AG04450 (cell line): ENCODE results near the gene MEIKIN. TPM values are rescaled to one million over a fixed set of nuclear protein-coding genes. Genes with fewer than 3 reads are reported as not detected.

ENCODE experiments used
- CTCF ChIA-PET: fragments of 300-600, 350-600 bp; formaldehyde crosslinking; extraction: SDS; loops from one replicate; lab custom pipeline; 2022; ENCODE audit warnings: antibody characterized with exemption, inconsistent platforms; lab: Charles Lee
- POLR2A ChIA-PET: fragments of 350-600 bp; formaldehyde crosslinking; extraction: SDS; loops from one replicate; lab custom pipeline; 2021; ENCODE audit warnings: antibody characterized with exemption, inconsistent platforms; lab: Yijun Ruan, JAX
- DNase-seq: peaks from one replicate; pipeline ENCODE4 v3.0.0-alpha.2; 2011; ENCODE audit warnings: low read depth, low spot score
- H3K27ac ChIP-seq: one replicate; pipeline ENCODE4 v1.5.1; 2012; ENCODE audit warnings: low read depth, low read length, control low read depth
- H3K27me3 ChIP-seq: one replicate; pipeline ENCODE4 v1.6.0; 2012; ENCODE audit warnings: low read length; ENCODE audit not compliant: control insufficient read depth, insufficient read depth
- H3K4me3 ChIP-seq: 2 replicates; pipeline ENCODE4 v1.5.1; 2011; ENCODE audit warnings: mild to moderate bottlenecking, low read depth, low read length, control low read depth
- H3K9me3 ChIP-seq: 2 replicates; pipeline ENCODE4 v1.5.1; 2012; ENCODE audit warnings: low read length; ENCODE audit not compliant: control insufficient read depth, insufficient read depth
- polyA plus RNA-seq: library from polyadenylated mRNA; depleted of rRNA; stranded (reverse); fragments of >200 nt; gene quantifications from 2 replicates; pipeline ENCODE4 v1.2.3, GENCODE V29; 2011
- TF ChIP-seq, protein P1 (sequence below): IDR thresholded peaks from 2 replicates; pipeline ENCODE4 v1.5.1; 2011; ENCODE audit warnings: low read depth, low read length, control low read depth, inconsistent platforms

MEIKIN gene
- polyA plus RNA-seq, 1 experiment = not detected

- TF ChIP-seq, protein P1, sequence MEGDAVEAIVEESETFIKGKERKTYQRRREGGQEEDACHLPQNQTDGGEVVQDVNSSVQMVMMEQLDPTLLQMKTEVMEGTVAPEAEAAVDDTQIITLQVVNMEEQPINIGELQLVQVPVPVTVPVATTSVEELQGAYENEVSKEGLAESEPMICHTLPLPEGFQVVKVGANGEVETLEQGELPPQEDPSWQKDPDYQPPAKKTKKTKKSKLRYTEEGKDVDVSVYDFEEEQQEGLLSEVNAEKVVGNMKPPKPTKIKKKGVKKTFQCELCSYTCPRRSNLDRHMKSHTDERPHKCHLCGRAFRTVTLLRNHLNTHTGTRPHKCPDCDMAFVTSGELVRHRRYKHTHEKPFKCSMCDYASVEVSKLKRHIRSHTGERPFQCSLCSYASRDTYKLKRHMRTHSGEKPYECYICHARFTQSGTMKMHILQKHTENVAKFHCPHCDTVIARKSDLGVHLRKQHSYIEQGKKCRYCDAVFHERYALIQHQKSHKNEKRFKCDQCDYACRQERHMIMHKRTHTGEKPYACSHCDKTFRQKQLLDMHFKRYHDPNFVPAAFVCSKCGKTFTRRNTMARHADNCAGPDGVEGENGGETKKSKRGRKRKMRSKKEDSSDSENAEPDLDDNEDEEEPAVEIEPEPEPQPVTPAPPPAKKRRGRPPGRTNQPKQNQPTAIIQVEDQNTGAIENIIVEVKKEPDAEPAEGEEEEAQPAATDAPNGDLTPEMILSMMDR = no peak
- CTCF ChIA-PET = interaction anchor here (0.6 kb wide), 2 partner anchors 57 to 185 kb away, joined by 3 read pairs; no protein-coding TSS in a partner anchor
- Histone ChIP-seq H3K27me3 (no peaks in the 10 kb centered on the region), H3K27ac (no peak overlapping the region), H3K9me3 (no peaks in the 10 kb centered on the region), H3K4me3 (no peak overlapping the region)
- POLR2A ChIA-PET = interaction anchor here (0.7 to 1.0 kb wide), 2 partner anchors 22 to 179 kb away, joined by 3 to 7 read pairs; partner anchors contain the start of gene FNIP1
- no peak for DNase-seq
Observed at GRCh38 chr5:131774652-131775367, 170.7 kb downstream of the MEIKIN start.

DNA sequence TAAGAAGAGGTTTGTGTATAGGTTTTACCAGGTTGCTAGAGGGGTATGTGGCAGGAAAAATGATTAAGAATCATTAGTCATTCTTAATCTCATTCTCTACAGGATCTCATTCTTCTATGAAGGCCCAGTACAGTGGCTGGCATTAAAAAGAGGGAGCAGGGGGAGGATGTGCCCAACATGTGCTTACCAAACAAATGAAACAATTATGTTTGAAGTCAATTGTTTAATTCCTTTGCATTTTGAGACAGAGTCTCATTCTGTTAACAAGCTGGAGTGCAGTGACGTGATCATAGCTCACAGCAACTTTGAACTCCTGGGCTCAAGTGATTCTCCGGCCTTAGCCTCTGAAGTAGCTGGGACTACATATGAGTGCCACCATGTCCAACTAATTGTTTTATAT is 171.7 kb downstream of the MEIKIN start:
- CTCF ChIA-PET = no interaction called here
- TF ChIP-seq, protein P1 = no peak
- Histone ChIP-seq H3K27me3 (no peaks in the 10 kb centered on the region), H3K27ac (no peak overlapping the region), H3K9me3 (no peaks in the 10 kb centered on the region), H3K4me3 (no peak overlapping the region)
- no peak for DNase-seq
- POLR2A ChIA-PET = interaction anchor here (1.0 kb wide), 1 partner anchor 23 kb away, joined by 3 read pairs; the partner anchor contains the start of gene FNIP1

DNA sequence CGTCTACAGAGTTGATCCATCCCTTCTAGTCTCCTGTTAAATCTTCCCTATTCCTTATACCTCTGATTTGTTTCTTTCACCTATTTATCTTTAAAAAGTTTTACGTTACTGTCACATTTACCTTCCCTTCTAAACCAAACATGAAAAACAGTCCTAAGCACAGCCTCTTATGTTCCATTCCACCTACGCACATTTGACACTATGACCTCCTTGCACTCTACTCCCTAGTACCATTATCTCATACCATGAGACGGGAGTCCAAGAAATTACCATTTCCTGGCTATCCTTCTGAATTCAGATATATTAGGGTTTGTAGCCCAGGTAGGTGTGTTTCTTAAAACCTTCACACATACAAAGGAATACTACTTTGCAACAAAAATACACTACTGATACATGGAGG is 173.8 kb downstream of the MEIKIN start:
- TF ChIP-seq, protein P1 = no peak
- DNase-seq = no peak
- Histone ChIP-seq H3K4me3 (no peak overlapping the region), H3K27me3 (no peaks in the 10 kb centered on the region), H3K9me3 (no peaks in the 10 kb centered on the region), H3K27ac (no peak overlapping the region)
- ChIA-PET CTCF (no interaction called here), POLR2A (no interaction called here)

DNA sequence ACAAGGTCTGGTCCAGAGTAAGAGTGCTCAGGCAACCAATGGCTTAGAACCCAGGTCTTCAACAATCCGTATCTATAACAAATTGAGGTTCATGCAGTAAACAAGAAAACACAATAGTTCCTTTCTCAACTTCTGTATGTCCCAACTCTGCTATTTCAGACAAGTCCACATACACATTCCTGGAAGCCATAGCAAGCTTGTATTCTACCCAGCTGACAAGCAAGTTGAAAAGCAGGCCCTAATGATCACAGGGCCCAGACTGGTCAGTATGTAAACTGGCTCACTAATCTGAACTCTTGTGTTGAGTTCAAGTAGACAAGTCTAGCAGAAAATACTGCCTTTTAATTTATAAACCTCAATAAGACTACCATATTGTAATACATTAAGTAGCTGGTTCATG is 175.5 kb downstream of the MEIKIN start:
- Histone ChIP-seq H3K4me3 (no peak overlapping the region), H3K9me3 (no peaks in the 10 kb centered on the region), H3K27ac (no peak overlapping the region), H3K27me3 (no peaks in the 10 kb centered on the region)
- ChIA-PET CTCF (interaction anchor here (1.7 kb wide), 1 partner anchor 181 kb away, joined by 4 read pairs; no protein-coding TSS in a partner anchor), POLR2A (no interaction called here)
- TF ChIP-seq, protein P1 = no peak
- no peak for DNase-seq

DNA sequence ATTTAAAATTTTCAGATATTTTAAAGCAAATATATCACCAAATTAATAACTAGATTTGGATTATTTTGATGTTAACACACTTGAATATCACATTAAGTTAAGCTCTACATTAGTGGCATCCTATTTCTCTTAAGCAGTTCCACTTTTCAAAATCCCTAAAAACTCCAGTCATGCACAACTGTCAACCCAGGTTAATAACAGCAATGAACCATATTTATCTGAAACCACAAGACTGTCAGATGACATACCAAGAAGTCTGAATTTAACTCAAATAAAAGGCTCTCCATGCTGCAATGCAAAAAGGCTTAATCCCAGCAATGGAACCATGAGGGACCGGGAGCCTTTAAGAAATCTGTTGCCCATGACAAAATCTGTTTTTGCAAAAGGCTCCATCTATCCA is 176.1 kb downstream of the MEIKIN start:
- no peaks in the 10 kb centered on the region; the same call in 1 of the 2 replicates for H3K9me3 ChIP-seq
- no peaks in the 10 kb centered on the region for H3K27me3 ChIP-seq
- ChIA-PET CTCF (interaction anchor here (1.7 kb wide), 1 partner anchor 180 kb away, joined by 4 read pairs; no protein-coding TSS in a partner anchor), POLR2A (no interaction called here)
- no peak overlapping the region for H3K4me3 ChIP-seq
- no peak overlapping the region for H3K27ac ChIP-seq
- TF ChIP-seq, protein P1 = no peak
- DNase-seq = no peak
